Right cardiac atrium (tissue), 5 donors: ENCODE results near the gene JAM3. TPM values are rescaled to one million over a fixed set of nuclear protein-coding genes. Genes with fewer than 3 reads are reported as not detected.
A peak's percentile ranks its signal among the peaks of the same experiment; 100 is the strongest.

Source experiments
- ATAC-seq, 2 donors: fragments of 200-7000 bp; cut with Tn5 transposase; one replicate each; pipeline versions ENCODE4 v1.8.0 to v1.9.1; 2020; ENCODE audit warnings: moderate library complexity in 2 of 2, mild to moderate bottlenecking in 1 of 2
- DNase-seq, 3 donors: peaks; one replicate each; pipeline ENCODE4 v3.0.0-alpha.2; 2020
- H3K27ac ChIP-seq: one replicate; pipeline ENCODE4 v1.5.1; 2013; ENCODE audit warnings: mild to moderate bottlenecking, low read length, control low read depth, moderate library complexity
- H3K27me3 ChIP-seq: one replicate; pipeline ENCODE4 v1.6.1; 2013; ENCODE audit not compliant: control insufficient read depth, insufficient read depth
- H3K4me1 ChIP-seq: one replicate; pipeline ENCODE4 v1.6.1; 2013; ENCODE audit warnings: low read length; ENCODE audit not compliant: control insufficient read depth, insufficient read depth
- H3K4me3 ChIP-seq: one replicate; pipeline ENCODE4 v1.5.1; 2013; ENCODE audit warnings: low read length, control low read depth
- H3K9me3 ChIP-seq: one replicate; pipeline ENCODE4 v1.6.1; 2013; ENCODE audit warnings: low read length; ENCODE audit not compliant: control insufficient read depth
- WGBS: extraction: QIAGEN DNeasy Blood & Tissue Kit; methylation state at CpG from one replicate; pipeline ENCODE4 v1.1.7; 2013; 5-methylcytosine and 5-hydroxymethylcytosine counted together
- intact Hi-C, 4 donors: fragments of 100-400 bp; cut with DNase I; formaldehyde crosslinking; loops; one replicate each; pipeline versions ENCODE4 v1.11.0 to v1.14.0; 2022 to 2023
- polyA plus RNA-seq: library from polyadenylated mRNA; stranded (reverse); fragments of 200-250 nt; gene quantifications from one replicate; pipeline ENCODE4 v1.2.3, GENCODE V29; 2013
- total RNA-seq, 4 donors: library from RNA; stranded (reverse); fragmentation: NEBNext Ultra II Directional; extraction: Animal tissue kit (Norgen Biotek cat#: 25700); gene quantifications; one replicate each; pipeline ENCODE4 v1.2.1, GENCODE V29; 2021
- donor health status: healthy with polysubstance abuse.
- donor health status: DM: no; HTN: yes; CAD: no.
- donor health status: DM: no; HTN: no; CAD: no.
- donor health status: DM: no; HTN: yes; CAD: no; lungs with severe emphysema.
- donor health status: DM: yes; HTN: yes; CAD: no.

Gene JAM3
- total and polyA plus RNA-seq, 5 donors = 22.2 to 45.5 (median 44.8) TPM

DNA sequence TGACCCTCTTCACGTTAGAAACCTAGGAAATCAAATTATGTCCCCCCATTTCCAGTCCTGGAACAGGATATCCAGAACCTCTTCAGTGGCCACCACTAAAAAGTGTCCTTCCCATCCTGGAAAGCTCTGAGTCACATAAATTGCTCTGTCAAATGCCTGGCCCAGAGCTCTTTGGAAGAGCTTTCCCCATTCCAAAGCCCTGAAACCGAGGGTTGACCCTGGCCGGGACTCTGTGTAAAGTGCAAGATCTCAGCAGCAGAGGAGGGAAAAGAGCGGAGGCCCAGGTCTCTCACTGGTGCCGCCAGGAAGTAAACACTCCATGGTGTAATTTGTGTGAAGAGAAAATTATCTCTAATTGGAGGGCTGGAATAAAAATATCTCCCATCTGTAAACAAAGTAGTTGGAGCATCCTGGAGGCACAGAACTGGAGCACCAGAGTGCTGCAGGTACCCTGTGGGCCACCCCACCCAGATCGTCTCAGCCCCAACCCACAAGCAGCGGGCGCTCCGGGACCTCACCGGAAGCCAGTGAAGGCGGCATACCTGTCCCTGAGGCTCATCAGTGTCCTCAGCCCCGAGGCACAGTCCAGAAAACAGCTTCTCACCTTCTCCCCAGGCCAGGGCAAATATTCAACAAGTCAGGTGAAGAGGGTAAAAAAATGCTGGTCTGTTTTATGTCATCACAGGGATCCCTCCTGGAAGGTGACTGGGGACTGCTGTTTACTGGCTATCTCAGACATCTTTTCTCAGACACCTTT lies 4.7 kb upstream of the JAM3 start:
- 85% methylated on average over 12 of the region's 12 CpGs for WGBS
- H3K27me3 ChIP-seq = no peaks in the 10 kb centered on the region
- no peak overlapping the region for H3K4me3 ChIP-seq
- H3K27ac ChIP-seq = no peak overlapping the region
- no peak for DNase-seq
- no peak for ATAC-seq
- no peaks in the 10 kb centered on the region for H3K9me3 ChIP-seq
- no peaks in the 10 kb centered on the region for H3K4me1 ChIP-seq
- intact Hi-C loops = no loop called here

DNA sequence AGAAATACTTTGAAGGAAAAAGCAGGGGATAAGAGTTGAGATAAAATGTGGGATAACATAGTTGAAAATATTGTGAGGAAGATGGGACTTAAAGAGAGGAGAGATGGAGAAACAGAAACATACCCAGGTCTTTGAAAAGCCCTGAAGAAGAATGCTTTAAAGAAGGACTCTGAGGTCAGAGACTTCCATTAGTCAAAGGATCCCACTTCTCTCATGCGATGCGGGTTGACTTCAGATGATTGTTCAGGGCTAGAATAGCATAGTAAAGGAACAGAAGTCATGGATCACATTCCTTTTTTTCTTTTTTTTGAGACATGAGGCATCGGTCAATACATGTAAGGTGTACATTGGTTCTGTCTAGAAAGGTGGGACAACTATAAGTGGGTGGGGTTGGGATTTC lies 3.5 kb upstream of the JAM3 start:
- H3K4me3 ChIP-seq = no peak overlapping the region
- ATAC-seq = no peak
- H3K9me3 ChIP-seq = no peaks in the 10 kb centered on the region
- no peaks in the 10 kb centered on the region for H3K4me1 ChIP-seq
- no peak for DNase-seq
- no peak overlapping the region for H3K27ac ChIP-seq
- WGBS = 89% methylated on average over 3 of the region's 3 CpGs
- intact Hi-C loops = loop anchor here in 1 of 4 donors (5.0 kb wide), 1 partner anchor 62 kb away; no protein-coding TSS in a partner anchor
- no peaks in the 10 kb centered on the region for H3K27me3 ChIP-seq

GRCh38 chr11:134066943-134067885 lies 1.7 kb upstream of the JAM3 start:
- Histone ChIP-seq H3K27me3 (no peaks in the 10 kb centered on the region), H3K27ac (no peak overlapping the region), H3K9me3 (no peaks in the 10 kb centered on the region), H3K4me3 (no peak overlapping the region), H3K4me1 (no peaks in the 10 kb centered on the region)
- DNase-seq (no peak), ATAC-seq (no peak)
- 71% methylated on average over 12 of the region's 12 CpGs for WGBS
- intact Hi-C loops = loop anchor here in 1 of 4 donors (5.0 kb wide), 1 partner anchor 60 kb away; no protein-coding TSS in a partner anchor

DNA sequence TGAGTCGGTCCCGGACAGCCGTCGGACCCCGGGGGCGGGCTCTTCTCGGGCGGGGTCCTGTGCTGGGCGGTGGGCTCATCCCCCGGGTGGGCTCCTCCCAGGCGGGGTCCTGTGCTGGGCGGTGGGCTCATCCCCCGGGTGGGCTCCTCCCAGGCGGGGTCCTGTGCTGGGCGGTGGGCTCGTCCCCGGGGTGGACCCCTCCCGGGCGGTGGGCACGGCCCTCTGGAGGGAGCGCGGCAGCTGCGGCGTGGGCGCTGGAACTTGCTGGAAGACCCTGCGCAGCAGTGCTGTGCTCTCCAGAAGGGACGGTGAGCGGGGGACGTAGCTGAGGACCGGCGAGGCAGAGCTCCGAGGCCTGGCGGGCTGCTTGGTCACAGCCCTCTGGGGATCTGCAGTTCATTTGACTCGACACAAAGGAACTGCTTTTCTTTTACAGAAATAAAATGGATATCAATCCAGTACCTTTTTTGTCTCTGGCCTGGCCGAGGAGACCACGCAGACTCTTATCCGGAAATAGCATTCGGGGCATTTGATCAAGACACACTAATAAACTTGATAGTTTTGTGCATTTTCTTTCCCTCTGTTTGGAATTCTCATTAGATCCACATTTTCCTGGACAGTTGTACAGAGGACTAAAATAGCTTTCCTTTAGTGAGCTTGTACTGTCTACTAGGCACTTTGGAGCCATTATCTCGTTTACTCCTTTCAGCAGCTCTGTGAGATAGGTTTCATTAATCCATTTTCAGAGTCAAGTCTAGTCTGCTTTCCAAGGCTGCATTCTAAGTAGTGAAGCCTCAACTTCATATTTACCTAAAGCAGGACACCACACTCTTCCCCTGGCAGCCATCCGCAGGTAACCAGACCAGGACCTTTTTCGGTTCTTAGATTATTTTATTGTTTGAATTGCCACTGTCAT lies 812 bp downstream of the JAM3 start:
- WGBS = 9% methylated on average over 41 of the region's 41 CpGs
- Histone ChIP-seq H3K27me3 (no peaks in the 10 kb centered on the region), H3K4me1 (no peaks in the 10 kb centered on the region), H3K9me3 (no peaks in the 10 kb centered on the region), H3K27ac (peak overlapping the region; percentile 53), H3K4me3 (peak overlapping the region; percentile 52)
- ATAC-seq (peak; percentile 73 to 75), DNase-seq (peak; percentile 48 to 76 (median 73))
- intact Hi-C loops = loop anchor here in 3 of 4 donors (5.0 kb wide), 2 partner anchors 53 to 58 kb away; no protein-coding TSS in a partner anchor

- ATAC-seq (no peak), DNase-seq (no peak)
- H3K4me3 ChIP-seq = no peak overlapping the region
- H3K4me1 ChIP-seq = no peaks in the 10 kb centered on the region
- no peak overlapping the region for H3K27ac ChIP-seq
- no peaks in the 10 kb centered on the region for H3K27me3 ChIP-seq
- 68% methylated on average over 6 of the region's 6 CpGs for WGBS
- H3K9me3 ChIP-seq = no peaks in the 10 kb centered on the region
- intact Hi-C loops = loop anchor here in 2 of 4 donors (5.0 kb wide), 2 partner anchors 52 to 57 kb away; no protein-coding TSS in a partner anchor
These were observed 1.5 kb downstream of the JAM3 start for GRCh38 chr11:134070342-134070845.

GRCh38 chr11:134071306-134071705 lies 2.4 kb downstream of the JAM3 start:
- Histone ChIP-seq H3K4me3 (no peak overlapping the region), H3K9me3 (no peaks in the 10 kb centered on the region), H3K27me3 (no peaks in the 10 kb centered on the region), H3K4me1 (no peaks in the 10 kb centered on the region), H3K27ac (no peak overlapping the region)
- intact Hi-C loops = loop anchor here in 2 of 4 donors (5.0 kb wide), 2 partner anchors 51 to 56 kb away; no protein-coding TSS in a partner anchor
- 88% methylated on average over 3 of the region's 3 CpGs for WGBS
- ATAC-seq (no peak), DNase-seq (no peak)

- Histone ChIP-seq H3K4me3 (no peak overlapping the region), H3K27me3 (no peaks in the 10 kb centered on the region), H3K4me1 (no peaks in the 10 kb centered on the region), H3K9me3 (no peaks in the 10 kb centered on the region), H3K27ac (no peak overlapping the region)
- ATAC-seq = no peak
- WGBS = 91% methylated on average over 3 of the region's 3 CpGs
- intact Hi-C loops = loop anchor here in 2 of 4 donors (5.0 kb wide), 2 partner anchors 50 to 55 kb away; no protein-coding TSS in a partner anchor
- DNase-seq = no peak
These were observed 3.0 kb downstream of the JAM3 start for GRCh38 chr11:134071766-134072402.

DNA sequence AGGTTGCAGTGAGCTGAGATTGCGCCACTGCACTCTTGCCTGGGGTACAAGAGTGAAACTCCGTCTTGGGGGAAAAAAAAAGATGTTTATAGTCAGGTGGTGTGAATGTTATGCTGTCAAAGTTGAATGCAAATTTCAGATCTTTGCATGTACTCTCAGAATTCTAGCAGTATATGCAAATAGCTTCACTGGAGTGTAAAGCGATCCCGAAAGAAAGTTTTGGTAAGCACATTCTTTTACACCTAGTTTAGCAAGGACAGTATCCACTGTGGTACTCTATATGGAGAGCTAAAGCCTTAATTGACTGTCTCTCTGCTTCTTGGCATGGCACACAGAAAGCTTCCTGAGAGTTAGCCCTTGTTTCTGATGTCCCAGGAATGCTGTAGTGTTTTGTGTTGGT lies 4.0 kb downstream of the JAM3 start:
- intact Hi-C loops = loop anchor here in 2 of 4 donors (5.0 kb wide), 2 partner anchors 49 to 54 kb away; no protein-coding TSS in a partner anchor
- Histone ChIP-seq H3K27ac (no peak overlapping the region), H3K27me3 (no peaks in the 10 kb centered on the region), H3K4me3 (no peak overlapping the region), H3K9me3 (no peaks in the 10 kb centered on the region), H3K4me1 (no peaks in the 10 kb centered on the region)
- WGBS = 80% methylated on average over 4 of the region's 4 CpGs
- ATAC-seq (no peak), DNase-seq (no peak)

- no peak overlapping the region for H3K27ac ChIP-seq
- no peak overlapping the region for H3K4me3 ChIP-seq
- 52% methylated on average over 4 of the region's 4 CpGs for WGBS
- peak in 1 of 2 donors; percentile 80 for ATAC-seq
- H3K9me3 ChIP-seq = no peaks in the 10 kb centered on the region
- no peaks in the 10 kb centered on the region for H3K27me3 ChIP-seq
- no peaks in the 10 kb centered on the region for H3K4me1 ChIP-seq
- intact Hi-C loops = loop anchor here in 2 of 4 donors (5.0 kb wide), 2 partner anchors 48 to 53 kb away; no protein-coding TSS in a partner anchor
- no peak for DNase-seq
These were observed 5.5 kb downstream of the JAM3 start for GRCh38 chr11:134074346-134074745.
